Fibroblast of skin of right biceps (primary cell): ENCODE measurements around the gene RNH1.
"Not testable (repeated sequence)": the region's sequence is repeated elsewhere in the genome, so short reads cannot be mapped to it uniquely, and the experiment has no call there.

ENCODE experiments used
- DNase-seq: peaks from one replicate; pipeline ENCODE4 v3.0.0-alpha.2; 2013

The RNH1 gene

GRCh38 chr11:473962-474785 is 32.9 kb downstream of the RNH1 start:
- DNase-seq, result no peak

GRCh38 chr11:473415-473814 is 33.6 kb downstream of the RNH1 start:
- no peak for DNase-seq

- no peak for DNase-seq
Observed at GRCh38 chr11:472816-473215, 34.2 kb downstream of the RNH1 start.

- no peak for DNase-seq
Observed at GRCh38 chr11:472272-472671, 34.8 kb downstream of the RNH1 start.

GRCh38 chr11:471468-472145 is 35.4 kb downstream of the RNH1 start:
- no peak for DNase-seq

- DNase-seq, result peak; percentile 53
Observed at GRCh38 chr11:469684-470560, 37.1 kb downstream of the RNH1 start.

GRCh38 chr11:469026-469683 is 37.9 kb downstream of the RNH1 start:
- not testable (repeated sequence) for DNase-seq

GRCh38 chr11:468493-468892 is 38.5 kb downstream of the RNH1 start:
- DNase-seq, result no peak

- no peak for DNase-seq
Observed at GRCh38 chr11:468036-468435, 39.0 kb downstream of the RNH1 start.

GRCh38 chr11:465896-466530 is 41.0 kb downstream of the RNH1 start:
- DNase-seq, result no peak

- no peak for DNase-seq
Observed at GRCh38 chr11:464316-464715, 42.7 kb downstream of the RNH1 start.

- no peak for DNase-seq
Observed at GRCh38 chr11:462107-462890, 44.7 kb downstream of the RNH1 start.

- DNase-seq, result no peak
Observed at GRCh38 chr11:461626-462025, 45.4 kb downstream of the RNH1 start.

GRCh38 chr11:460331-461199 is 46.5 kb downstream of the RNH1 start:
- DNase-seq, result no peak

- no peak for DNase-seq
Observed at GRCh38 chr11:459511-460220, 47.4 kb downstream of the RNH1 start.

GRCh38 chr11:457111-457760 is 49.8 kb downstream of the RNH1 start:
- peak; percentile 15 for DNase-seq

GRCh38 chr11:456533-456932 is 50.5 kb downstream of the RNH1 start:
- DNase-seq, result no peak

GRCh38 chr11:455566-456147 is 51.4 kb downstream of the RNH1 start:
- DNase-seq, result no peak
